ENCODE measurements around the gene PGGHG. TPM values are rescaled to one million over a fixed set of nuclear protein-coding genes. Genes with fewer than 3 reads are reported as not detected.

PGGHG gene
- 9.5 and 13.5 TPM in 2 replicates for total RNA-seq (2022)
- percentile 35 among the genes with signal in this experiment for Bru-seq, nascent RNA
- percentile 43 among the genes with signal in this experiment for BruChase-seq, experiment 1, labeled RNA remaining after a 6-hour chase
- BruChase-seq, experiment 2, labeled RNA remaining after a 2-hour chase = percentile 33 among the genes with signal in this experiment
- long read RNA-seq, partial matches to known transcripts = 2 of 9 reads
- long read RNA-seq, other reads (novel, unspliced or antisense) = 7 of 9 reads

DNA sequence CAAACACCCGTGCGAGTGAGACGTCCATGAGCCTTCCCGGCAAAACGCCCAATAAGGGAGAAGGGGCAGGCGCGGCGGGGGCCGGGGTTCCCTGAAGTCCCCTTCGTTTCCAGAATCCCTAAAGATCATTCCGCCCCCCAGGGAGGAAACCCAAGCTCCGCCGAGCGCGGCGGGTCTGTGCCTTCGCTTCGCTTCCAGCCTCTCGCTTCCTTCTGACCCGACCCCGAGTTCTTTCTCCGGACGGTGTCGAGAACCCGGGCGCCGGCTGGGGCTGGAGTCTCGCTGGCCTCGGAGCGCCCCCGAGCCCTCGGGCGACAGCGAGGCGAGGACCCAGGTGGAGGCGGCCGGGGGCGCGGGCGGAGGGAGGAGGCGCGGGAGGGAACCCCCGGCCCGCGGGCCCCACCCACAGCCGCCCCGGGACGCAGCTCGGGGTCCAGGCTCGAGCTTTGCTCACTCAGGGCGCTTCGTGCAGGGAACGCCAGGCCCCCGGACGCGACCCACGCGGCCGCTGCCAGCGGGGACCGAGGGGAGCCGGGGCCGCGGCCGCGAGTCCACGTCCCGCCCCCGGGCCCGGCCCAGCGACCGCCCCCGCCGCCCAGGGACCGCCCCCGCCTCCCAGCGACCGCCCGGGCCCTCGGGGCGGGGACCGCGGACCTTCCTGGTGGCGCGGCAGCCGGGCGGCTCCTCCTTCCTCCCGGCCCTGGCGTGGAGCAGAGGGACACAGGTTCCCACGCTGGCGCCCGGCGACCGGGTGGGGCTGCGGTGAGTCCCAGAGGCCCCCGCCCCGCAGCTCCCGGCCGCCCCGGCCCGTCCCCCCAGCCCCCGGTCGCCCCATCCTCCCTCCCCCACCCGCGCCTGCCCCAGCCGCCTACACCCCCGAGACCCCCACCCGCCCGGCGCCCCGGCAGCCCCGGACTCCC is at the start of gene PGGHG:
Gene PGGHG (plus strand): TSS at position 649 of the 920 bp plus-strand sequence. CDS start 691 bp downstream, outside the sequence.
- Mint-ChIP-seq H3K27me3 (ENCODE audit: unreplicated experiment) (peaks cover 49% of the 10 kb centered on the region), H3K4me3 (ENCODE audit: low read depth, unreplicated experiment) (peak within 1 kb of the TSS; percentile 75), H3K9me3 (ENCODE audit: low read depth, unreplicated experiment) (no peaks in the 10 kb centered on the region), H3K27ac (ENCODE audit: unreplicated experiment) (no peak within 1 kb of the TSS), H3K36me3 (ENCODE audit: insufficient read depth, unreplicated experiment) (peaks cover 13% of the 10 kb centered on the region), H3K4me1 (ENCODE audit: low read depth, unreplicated experiment) (peaks cover 9% of the 10 kb centered on the region)
- CTCF ChIA-PET = no interaction called here
- intact Hi-C loops (cut with micrococcal nuclease; ENCODE audit: unreplicated experiment) = no loop called here
- BruUV-seq (replicated peaks) = no TSS peak
- TF ChIP-seq, protein P1, sequence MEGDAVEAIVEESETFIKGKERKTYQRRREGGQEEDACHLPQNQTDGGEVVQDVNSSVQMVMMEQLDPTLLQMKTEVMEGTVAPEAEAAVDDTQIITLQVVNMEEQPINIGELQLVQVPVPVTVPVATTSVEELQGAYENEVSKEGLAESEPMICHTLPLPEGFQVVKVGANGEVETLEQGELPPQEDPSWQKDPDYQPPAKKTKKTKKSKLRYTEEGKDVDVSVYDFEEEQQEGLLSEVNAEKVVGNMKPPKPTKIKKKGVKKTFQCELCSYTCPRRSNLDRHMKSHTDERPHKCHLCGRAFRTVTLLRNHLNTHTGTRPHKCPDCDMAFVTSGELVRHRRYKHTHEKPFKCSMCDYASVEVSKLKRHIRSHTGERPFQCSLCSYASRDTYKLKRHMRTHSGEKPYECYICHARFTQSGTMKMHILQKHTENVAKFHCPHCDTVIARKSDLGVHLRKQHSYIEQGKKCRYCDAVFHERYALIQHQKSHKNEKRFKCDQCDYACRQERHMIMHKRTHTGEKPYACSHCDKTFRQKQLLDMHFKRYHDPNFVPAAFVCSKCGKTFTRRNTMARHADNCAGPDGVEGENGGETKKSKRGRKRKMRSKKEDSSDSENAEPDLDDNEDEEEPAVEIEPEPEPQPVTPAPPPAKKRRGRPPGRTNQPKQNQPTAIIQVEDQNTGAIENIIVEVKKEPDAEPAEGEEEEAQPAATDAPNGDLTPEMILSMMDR (IDR thresholded peaks at IDR 0.05; ENCODE audit: unreplicated experiment) = no peak
- DNase-seq = peak; percentile 74

DNA sequence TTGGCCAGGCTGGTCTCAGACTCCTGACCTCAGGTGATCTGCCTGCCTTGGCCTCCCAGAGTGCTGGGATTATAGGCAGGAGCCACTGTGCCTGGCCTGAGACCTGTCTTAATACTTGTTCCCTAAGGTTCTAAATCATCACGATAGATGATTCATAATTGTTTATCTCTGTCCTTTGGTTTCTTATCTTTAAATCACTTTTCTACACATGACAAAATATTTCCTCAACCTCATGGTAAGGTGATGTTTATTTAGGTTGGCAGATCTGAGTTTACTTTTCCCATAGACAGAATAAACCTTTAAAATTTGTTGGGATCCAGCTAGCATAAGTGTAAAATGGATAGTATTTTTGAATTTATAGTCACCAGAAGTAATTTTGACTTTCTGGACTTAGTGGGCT is 48.6 kb upstream of the PGGHG start:
- intact Hi-C loops (cut with micrococcal nuclease; ENCODE audit: unreplicated experiment) = no loop called here
- TF ChIP-seq, protein P1 (IDR thresholded peaks at IDR 0.05; ENCODE audit: unreplicated experiment) = no peak
- Mint-ChIP-seq H3K27me3 (ENCODE audit: unreplicated experiment) (no peaks in the 10 kb centered on the region), H3K36me3 (ENCODE audit: insufficient read depth, unreplicated experiment) (peaks cover 68% of the 10 kb centered on the region), H3K4me3 (ENCODE audit: low read depth, unreplicated experiment) (no peak overlapping the region), H3K27ac (ENCODE audit: unreplicated experiment) (no peak overlapping the region), H3K4me1 (ENCODE audit: low read depth, unreplicated experiment) (peaks cover 27% of the 10 kb centered on the region), H3K9me3 (ENCODE audit: low read depth, unreplicated experiment) (no peaks in the 10 kb centered on the region)
- no TSS peak for BruUV-seq (replicated peaks)
- CTCF ChIA-PET = no interaction called here
- DNase-seq = no peak

DNA sequence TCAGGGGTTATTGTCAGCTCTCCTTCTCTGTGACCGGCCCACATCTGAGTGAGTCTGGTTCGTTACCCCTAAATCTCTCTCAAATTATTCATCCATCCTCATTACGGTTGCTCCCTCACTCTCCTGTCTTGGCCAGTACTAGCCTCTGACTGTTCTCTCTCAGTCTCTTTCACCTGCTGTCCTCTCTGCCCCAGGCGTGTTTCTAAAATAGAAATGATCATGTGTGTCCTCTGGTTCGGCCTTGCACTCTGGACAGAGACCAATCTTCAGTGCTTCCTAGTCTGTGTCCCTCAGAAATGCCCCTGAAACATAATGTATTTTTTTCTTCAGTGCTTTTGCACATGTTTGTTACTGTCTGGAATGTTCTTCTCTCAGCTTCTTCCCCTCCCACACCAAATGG is 47.3 kb upstream of the PGGHG start:
- H3K4me3 Mint-ChIP-seq (ENCODE audit: low read depth, unreplicated experiment) = no peak overlapping the region
- TF ChIP-seq, protein P1 (IDR thresholded peaks at IDR 0.05; ENCODE audit: unreplicated experiment) = no peak
- no TSS peak for BruUV-seq (replicated peaks)
- H3K27ac Mint-ChIP-seq (ENCODE audit: unreplicated experiment) = no peak overlapping the region
- H3K9me3 Mint-ChIP-seq (ENCODE audit: low read depth, unreplicated experiment) = no peaks in the 10 kb centered on the region
- intact Hi-C loops (cut with micrococcal nuclease; ENCODE audit: unreplicated experiment) = no loop called here
- H3K4me1 Mint-ChIP-seq (ENCODE audit: low read depth, unreplicated experiment) = peaks cover 27% of the 10 kb centered on the region
- CTCF ChIA-PET = no interaction called here
- no peak for DNase-seq
- H3K36me3 Mint-ChIP-seq (ENCODE audit: insufficient read depth, unreplicated experiment) = peaks cover 68% of the 10 kb centered on the region
- H3K27me3 Mint-ChIP-seq (ENCODE audit: unreplicated experiment) = no peaks in the 10 kb centered on the region

DNA sequence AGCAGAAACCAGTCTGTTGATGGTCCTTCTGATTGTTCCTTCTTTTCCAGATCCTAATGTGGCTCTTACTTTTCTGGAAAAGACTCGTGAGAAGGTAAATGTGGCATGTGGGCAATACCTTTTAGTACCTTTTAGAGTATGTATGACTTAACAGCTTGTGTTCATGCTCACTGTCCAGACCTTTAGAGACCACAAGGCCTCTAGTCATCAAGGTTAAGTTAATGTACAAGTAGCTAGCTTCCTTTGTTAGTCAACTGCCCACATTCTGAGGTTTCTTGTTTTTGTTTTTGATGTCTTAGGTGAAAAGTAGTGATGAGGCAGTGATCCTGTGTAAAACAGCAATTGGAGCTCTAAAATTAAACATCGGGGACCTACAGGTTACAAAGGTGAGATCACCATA is 44.5 kb upstream of the PGGHG start:
- Mint-ChIP-seq H3K36me3 (ENCODE audit: insufficient read depth, unreplicated experiment) (peaks cover 69% of the 10 kb centered on the region), H3K27me3 (ENCODE audit: unreplicated experiment) (no peaks in the 10 kb centered on the region), H3K4me3 (ENCODE audit: low read depth, unreplicated experiment) (no peak overlapping the region), H3K4me1 (ENCODE audit: low read depth, unreplicated experiment) (peaks cover 17% of the 10 kb centered on the region), H3K27ac (ENCODE audit: unreplicated experiment) (no peak overlapping the region), H3K9me3 (ENCODE audit: low read depth, unreplicated experiment) (no peaks in the 10 kb centered on the region)
- DNase-seq = no peak
- intact Hi-C loops (cut with micrococcal nuclease; ENCODE audit: unreplicated experiment) = no loop called here
- CTCF ChIA-PET = interaction anchor here (0.7 kb wide), 1 partner anchor 9 kb away, joined by 3 read pairs; no protein-coding TSS in a partner anchor
- BruUV-seq (replicated peaks) = no TSS peak
- TF ChIP-seq, protein P1 (IDR thresholded peaks at IDR 0.05; ENCODE audit: unreplicated experiment) = no peak

Measured in Calu3 (cell line).